HepG2 (cell line): ENCODE data around the gene SDC1. TPM values are rescaled to one million over a fixed set of nuclear protein-coding genes. Genes with fewer than 3 reads are reported as not detected.

Experiments used
- ATAC-seq: fragments of 200-7000 bp; cut with Tn5 transposase; 3 replicates; pipeline ENCODE4 v1.9.1; 2020; ENCODE audit warnings: mild to moderate bottlenecking, moderate library complexity
- BruUV-seq: library from RNA; stranded (reverse); fragments of 400-500 nt; replicated peaks from 2 replicates; lab custom pipeline; 2021; lab: Mats Ljungman, UMichigan
- CTCF ChIA-PET: fragments of 300-600 bp; formaldehyde crosslinking; extraction: SDS; loops from one replicate; lab custom pipeline; 2021; ENCODE audit warnings: low total read pairs, inconsistent platforms, low intra/inter-chr PET ratio; lab: Yijun Ruan, JAX
- POLR2A ChIA-PET: fragments of 350-600 bp; sonication (Branson Sonifier 250); formaldehyde crosslinking; loops from one replicate; lab custom pipeline; 2020; ENCODE audit warnings: antibody characterized with exemption, inconsistent platforms; lab: Yijun Ruan, JAX
- DNase-seq: peaks from one replicate; pipeline ENCODE4 v3.0.0-alpha.2; 2015; ENCODE audit warnings: low spot score
- FAIRE-seq: peaks from 3 replicates; lab custom pipeline; 2011; peaks lifted over from hg19 to GRCh38; lab: Jason Lieb, UNC
- H2AFZ ChIP-seq: one replicate; pipeline ENCODE4 v1.6.1; 2011; ENCODE audit warnings: low read length, inconsistent platforms
- H3K27ac ChIP-seq: fragments of 300-600 bp; 3 replicates; pipeline ENCODE4 v1.8.0; 2011; ENCODE audit warnings: mixed run types, mild to moderate bottlenecking, mixed read lengths, low read length, inconsistent platforms; ENCODE audit not compliant: insufficient read depth; ENCODE audit errors: extremely low read length
- H3K27me3 ChIP-seq, 2 experiments: fragments of 200-600 bp in 1 of 2; 2 replicates in 1 of 2; 3 replicates in 1 of 2; pipeline versions ENCODE4 v1.6.0 to v1.8.0; 2011; ENCODE audit warnings: low read length in 2 of 2, mild to moderate bottlenecking in 2 of 2, moderate library complexity in 2 of 2, inconsistent platforms in 1 of 2; ENCODE audit not compliant: insufficient read depth in 2 of 2, control insufficient read depth in 1 of 2
- H3K36me3 ChIP-seq, 2 experiments: fragments of 200-600 bp in 1 of 2; replicated peaks in 1 of 2; 2 replicates in 1 of 2; 3 replicates in 1 of 2; pipeline versions ENCODE4 v1.5.1 to v1.8.0; 2011; ENCODE audit warnings: low read length in 2 of 2, inconsistent platforms in 1 of 2; ENCODE audit not compliant: insufficient read depth in 2 of 2, control insufficient read depth in 1 of 2
- H3K4me1 ChIP-seq: 2 replicates; pipeline ENCODE4 v1.5.1; 2012; ENCODE audit warnings: low read length, inconsistent platforms; ENCODE audit not compliant: insufficient read depth
- H3K4me2 ChIP-seq: 2 replicates; pipeline ENCODE4 v1.6.0; 2011; ENCODE audit warnings: low read depth, low read length, inconsistent platforms
- H3K4me3 ChIP-seq, 3 experiments: fragments of 200-600 bp in 1 of 3; sonication (generic), shearing (Covaris generic) in 1 of 3; replicated peaks in 1 of 3; 2 replicates each; pipeline ENCODE4 v1.5.1; 2011 to 2016; ENCODE audit warnings: low read length in 3 of 3, inconsistent platforms in 2 of 3, low read depth in 2 of 3, mild to moderate bottlenecking in 2 of 3, control low read depth in 1 of 3, mixed read lengths in 1 of 3; ENCODE audit not compliant: insufficient read depth in 1 of 3
- H3K79me2 ChIP-seq: one replicate; pipeline ENCODE4 v1.6.1; 2011; ENCODE audit warnings: low read length, inconsistent platforms; ENCODE audit not compliant: insufficient read depth
- H3K9ac ChIP-seq: 2 replicates; pipeline ENCODE4 v1.6.0; 2011; ENCODE audit warnings: mild to moderate bottlenecking, low read depth, low read length, inconsistent platforms; ENCODE audit not compliant: insufficient read depth
- H3K9me3 ChIP-seq: 2 replicates; pipeline ENCODE4 v1.5.1; 2012; ENCODE audit warnings: mild to moderate bottlenecking, low read length
- H4K20me1 ChIP-seq: 2 replicates; pipeline ENCODE4 v1.6.0; 2011; ENCODE audit warnings: inconsistent platforms, mild to moderate bottlenecking, low read length, moderate library complexity; ENCODE audit not compliant: insufficient read depth
- ADNP ChIP-seq: sonication (generic); formaldehyde crosslinking; IDR thresholded peaks from 2 replicates; pipeline ENCODE4 v1.4.0; 2020; ENCODE audit warnings: missing genetic modification reagents
- ATM ChIP-seq: fragments of 450-650 bp; IDR thresholded peaks from 2 replicates; pipeline ENCODE4 v1.7.1; 2017; ENCODE audit warnings: mild to moderate bottlenecking, borderline replicate concordance
- FOXA1 ChIP-seq, 2 experiments: fragments of 450-650 bp in 1 of 2; sonication (generic) in 1 of 2; formaldehyde crosslinking in 1 of 2; IDR thresholded peaks; 2 replicates each; pipeline versions ENCODE4 v1.4.0 to v1.6.1; 2016 to 2020; ENCODE audit warnings: missing genetic modification reagents in 1 of 2
- HNRNPL ChIP-seq: fragments of 200-400 bp; formaldehyde crosslinking; IDR thresholded peaks from 2 replicates; pipeline ENCODE4 v1.6.1; 2017; ENCODE audit warnings: mild to moderate bottlenecking, low read depth, low read length
- HOXA7 ChIP-seq: sonication (generic); formaldehyde crosslinking; IDR thresholded peaks from 2 replicates; pipeline ENCODE4 v1.8.1; 2022; ENCODE audit warnings: mild to moderate bottlenecking, missing genetic modification reagents, moderate library complexity
- LCORL ChIP-seq, 2 experiments: fragments of 450-650 bp in 1 of 2; sonication (generic) in 1 of 2; formaldehyde crosslinking in 1 of 2; IDR thresholded peaks; 2 replicates each; pipeline versions ENCODE4 v1.5.0 to v1.6.1; 2017 to 2020; ENCODE audit warnings: antibody characterized with exemption in 1 of 2, missing genetic modification reagents in 1 of 2
- PAWR ChIP-seq: sonication (generic); formaldehyde crosslinking; IDR thresholded peaks from 2 replicates; pipeline ENCODE4 v1.4.0; 2020; ENCODE audit warnings: missing genetic modification reagents, mild to moderate bottlenecking, borderline replicate concordance
- PHF5A ChIP-seq: IDR thresholded peaks from one replicate; pipeline ENCODE4 v1.6.1; 2018; ENCODE audit warnings: low read depth, missing genetic modification reagents; ENCODE audit not compliant: unreplicated experiment
- RAD51 ChIP-seq: fragments of 450-650 bp; IDR thresholded peaks from 2 replicates; pipeline ENCODE4 v1.6.1; 2016; ENCODE audit warnings: borderline replicate concordance
- SP2 ChIP-seq: sonication (generic); formaldehyde crosslinking; IDR thresholded peaks from 2 replicates; pipeline ENCODE4 v1.5.1; 2020; ENCODE audit warnings: mild to moderate bottlenecking, missing genetic modification reagents
- ZNF225 ChIP-seq: sonication (generic); formaldehyde crosslinking; IDR thresholded peaks from 2 replicates; pipeline ENCODE4 v1.4.0; 2020; ENCODE audit warnings: mild to moderate bottlenecking, missing genetic modification reagents
- ZNF282 ChIP-seq: fragments of 450-650 bp; IDR thresholded peaks from 2 replicates; pipeline ENCODE4 v1.6.1; 2018; ENCODE audit not compliant: partially characterized antibody
- ZNF564 ChIP-seq: sonication (generic); formaldehyde crosslinking; IDR thresholded peaks from 2 replicates; pipeline ENCODE4 v1.8.1; 2023; ENCODE audit warnings: mild to moderate bottlenecking, missing genetic modification reagents
- ZNF780A ChIP-seq: sonication (generic); formaldehyde crosslinking; IDR thresholded peaks from 2 replicates; pipeline ENCODE4 v1.8.0; 2022; ENCODE audit warnings: mild to moderate bottlenecking, missing genetic modification reagents, moderate library complexity
- WGBS: methylation state at CpG from one replicate; pipeline ENCODE4 v1.1.6; 2017; ENCODE audit warnings: low lambda C conversion rate; 5-methylcytosine and 5-hydroxymethylcytosine counted together
- in situ Hi-C: cut with HindIII; loops from 2 replicates; pipeline ENCODE4 v1.10.0; 2017; ENCODE audit warnings: low pct_unique_long_range_greater_than_20kb; ENCODE audit not compliant: extremely low pct_ligation_motif_present
- intact Hi-C: fragments of 100-400 bp; cut with micrococcal nuclease; formaldehyde crosslinking; loops from one replicate; pipeline ENCODE4 v1.10.0; 2022; ENCODE audit not compliant: unreplicated experiment
- polyA plus RNA-seq, 8 experiments: library from polyadenylated mRNA; depleted of rRNA in 3 of 8; stranded (reverse) in 7 of 8; unstranded in 1 of 8; fragments of >200 nt; fragmentation: Illumina TruSeq in 4 of 8; extraction: Trizol in 4 of 8; gene quantifications; 2 replicates each; pipeline versions ENCODE4 v1.2.1 to v1.2.3, GENCODE V29; 2011 to 2016; ENCODE audit warnings: low read depth in 4 of 8, missing spikeins in 1 of 8, mixed read lengths in 1 of 8; ENCODE audit not compliant: insufficient read depth in 1 of 8
- total RNA-seq, 5 experiments: library from RNA; depleted of rRNA; stranded (reverse); fragments of >200 nt; fragmentation: Illumina TruSeq; extraction: Trizol; gene quantifications; 2 replicates each; pipeline ENCODE4 v1.2.3, GENCODE V29; 2016; ENCODE audit warnings: low read depth in 1 of 5
- TF ChIP-seq, protein P1 (sequence below): fragments of 450-650 bp; IDR thresholded peaks from 2 replicates; pipeline ENCODE4 v1.6.1; 2016

SDC1 gene
- total and polyA plus RNA-seq, 2 of the 13 experiments (the other 11 are each of a cell fraction or from before 2014, with no cell fraction given): 108 to 119 TPM

DNA sequence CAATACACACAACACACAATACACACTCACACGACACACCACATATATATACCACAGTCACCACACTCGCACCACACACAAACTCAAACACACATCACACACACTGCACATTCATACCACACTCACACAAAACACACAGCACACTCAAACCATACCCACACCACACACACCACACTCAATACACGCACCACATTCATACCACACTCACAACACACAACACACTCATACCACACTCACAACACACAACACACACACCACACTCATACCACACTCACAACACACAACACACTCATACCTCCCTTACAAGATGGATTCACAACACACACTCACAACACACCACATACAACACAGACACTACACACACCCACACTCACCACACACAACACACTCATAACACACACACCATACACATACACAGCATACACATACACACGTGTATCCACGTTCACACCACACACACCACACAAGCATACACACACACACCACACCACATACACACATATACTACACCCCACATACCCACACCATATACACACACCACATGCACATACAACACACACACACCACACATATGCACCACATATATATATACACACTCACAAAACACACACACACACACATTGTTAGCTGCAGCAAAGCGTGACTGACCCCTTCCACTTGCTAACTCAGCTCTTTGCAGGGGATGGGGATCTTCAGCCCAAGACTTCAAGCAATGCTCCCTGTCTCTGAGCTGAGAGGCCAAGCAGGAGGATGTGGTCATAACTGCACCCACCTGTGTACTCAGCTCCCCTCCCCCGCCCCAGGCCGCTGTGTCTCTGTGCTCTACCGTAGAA lies 59.0 kb downstream of the SDC1 start (continued):
- no peak for TF ChIP-seq ZNF564
- TF ChIP-seq PAWR: no peak
- no peak for TF ChIP-seq PHF5A (CRISPR knock-in tag)

DNA sequence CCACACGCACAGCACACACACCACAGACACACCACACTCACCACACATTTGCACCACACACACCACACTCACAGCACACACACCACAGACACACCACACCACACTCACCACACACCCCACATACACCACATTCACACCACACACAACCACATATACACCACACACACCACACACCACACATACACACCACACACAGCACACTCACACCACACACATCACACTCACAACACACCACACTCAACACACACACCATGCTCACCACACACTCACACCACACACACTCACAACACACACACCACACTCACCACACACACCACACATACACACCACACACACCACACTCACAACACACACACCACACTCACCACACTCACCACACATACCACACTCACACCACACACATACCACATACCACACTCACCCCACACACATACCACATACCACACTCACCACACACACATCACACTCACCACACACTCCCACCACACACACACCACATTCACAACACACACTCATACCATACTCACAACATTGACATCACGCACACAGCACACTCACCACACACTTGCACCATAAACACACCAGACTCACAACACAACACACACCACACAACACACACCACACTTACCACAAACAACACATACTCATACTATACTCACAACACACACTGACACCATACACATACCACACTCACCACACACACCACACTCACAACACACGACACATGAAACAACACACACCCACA lies 60.0 kb downstream of the SDC1 start:
- FAIRE-seq (peak; percentile 97), DNase-seq (no peak), ATAC-seq (no peak)
- Histone ChIP-seq H3K4me3 (no peak overlapping the region), H3K9me3 (no peaks in the 10 kb centered on the region), H4K20me1 (no peaks in the 10 kb centered on the region), H3K4me1 (peaks cover 34% of the 10 kb centered on the region), H3K27me3 (0 out of 5 replicates have a peak, but pooled peaks cover 0 to 1% of the 10 kb centered on the region in 2 experiments), H3K4me2 (peak overlapping the region; percentile 21; the same call in 1 of the 2 replicates), H3K79me2 (no peaks in the 10 kb centered on the region), H3K36me3 (no peaks in the 10 kb centered on the region), H2AFZ (no peak overlapping the region), H3K27ac (no peak overlapping the region), H3K9ac (no peak overlapping the region)
- CTCF ChIA-PET: no interaction called here
- no TSS peak for BruUV-seq
- intact Hi-C loops (loop anchor here (1.0 kb wide), 1 partner anchor 26 kb away; no protein-coding TSS in a partner anchor), in situ Hi-C loops (no loop called here)
- POLR2A ChIA-PET: interaction anchor here (0.9 kb wide), 1 partner anchor 26 kb away, joined by 3 read pairs; no protein-coding TSS in a partner anchor
- 65% methylated on average over 3 of the region's 3 CpGs for WGBS
- TF ChIP-seq ZNF225 (CRISPR knock-in tag): 0 out of 2 replicates have a peak, but pooled peaks have one; percentile 23
- TF ChIP-seq ADNP: peak; percentile 36; the same call in 1 of the 2 replicates
- TF ChIP-seq, protein P1, sequence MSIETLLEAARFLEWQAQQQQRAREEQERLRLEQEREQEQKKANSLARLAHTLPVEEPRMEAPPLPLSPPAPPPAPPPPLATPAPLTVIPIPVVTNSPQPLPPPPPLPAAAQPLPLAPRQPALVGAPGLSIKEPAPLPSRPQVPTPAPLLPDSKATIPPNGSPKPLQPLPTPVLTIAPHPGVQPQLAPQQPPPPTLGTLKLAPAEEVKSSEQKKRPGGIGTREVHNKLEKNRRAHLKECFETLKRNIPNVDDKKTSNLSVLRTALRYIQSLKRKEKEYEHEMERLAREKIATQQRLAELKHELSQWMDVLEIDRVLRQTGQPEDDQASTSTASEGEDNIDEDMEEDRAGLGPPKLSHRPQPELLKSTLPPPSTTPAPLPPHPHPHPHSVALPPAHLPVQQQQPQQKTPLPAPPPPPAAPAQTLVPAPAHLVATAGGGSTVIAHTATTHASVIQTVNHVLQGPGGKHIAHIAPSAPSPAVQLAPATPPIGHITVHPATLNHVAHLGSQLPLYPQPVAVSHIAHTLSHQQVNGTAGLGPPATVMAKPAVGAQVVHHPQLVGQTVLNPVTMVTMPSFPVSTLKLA: 0 out of 2 replicates have a peak, but pooled peaks have one; percentile 14
- 0 out of 2 replicates have a peak, but pooled peaks have one; percentile 8 for TF ChIP-seq SP2 (CRISPR knock-in tag)
- TF ChIP-seq ZNF282: peak; percentile 28
- no peak for TF ChIP-seq HOXA7 (CRISPR knock-in tag)
- peak; percentile 39; the same call in 1 of the 2 replicates for TF ChIP-seq LCORL (IDR thresholded peaks at IDR 0.05)
- TF ChIP-seq LCORL (CRISPR knock-in tag; IDR thresholded peaks at IDR 0.05): no peak
- peak; percentile 16; the same call in 1 of the 2 replicates for TF ChIP-seq RAD51
- 0 out of 2 replicates have a peak, but pooled peaks have one; percentile 29 for TF ChIP-seq ZNF780A (CRISPR knock-in tag)
- 0 out of 2 replicates have a peak, but pooled peaks have one; percentile 13 for TF ChIP-seq FOXA1 (IDR thresholded peaks at IDR 0.05)
- TF ChIP-seq FOXA1 (CRISPR knock-in tag; IDR thresholded peaks at IDR 0.05): no peak
- TF ChIP-seq HNRNPL: peak; percentile 84
- TF ChIP-seq ATM: peak; percentile 9; the same call in 1 of the 2 replicates
